ENCODE measurements around the gene OSTC. TPM values are rescaled to one million over a fixed set of nuclear protein-coding genes. Genes with fewer than 3 reads are reported as not detected.

The OSTC gene
- total and polyA plus RNA-seq, 2 of the 13 experiments (the other 11 are each of a cell fraction or from before 2014, with no cell fraction given), result 208 to 380 TPM

GRCh38 chr4:108650212-108651013 is at the start of gene OSTC (continued):
- TF ChIP-seq, protein P1, sequence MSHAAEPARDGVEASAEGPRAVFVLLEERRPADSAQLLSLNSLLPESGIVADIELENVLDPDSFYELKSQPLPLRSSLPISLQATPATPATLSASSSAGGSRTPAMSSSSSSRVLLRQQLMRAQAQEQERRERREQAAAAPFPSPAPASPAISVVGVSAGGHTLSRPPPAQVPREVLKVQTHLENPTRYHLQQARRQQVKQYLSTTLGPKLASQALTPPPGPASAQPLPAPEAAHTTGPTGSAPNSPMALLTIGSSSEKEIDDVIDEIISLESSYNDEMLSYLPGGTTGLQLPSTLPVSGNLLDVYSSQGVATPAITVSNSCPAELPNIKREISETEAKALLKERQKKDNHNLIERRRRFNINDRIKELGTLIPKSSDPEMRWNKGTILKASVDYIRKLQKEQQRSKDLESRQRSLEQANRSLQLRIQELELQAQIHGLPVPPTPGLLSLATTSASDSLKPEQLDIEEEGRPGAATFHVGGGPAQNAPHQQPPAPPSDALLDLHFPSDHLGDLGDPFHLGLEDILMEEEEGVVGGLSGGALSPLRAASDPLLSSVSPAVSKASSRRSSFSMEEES (CRISPR knock-in tag; IDR thresholded peaks at IDR 0.05), result 0 out of 2 replicates have a peak, but pooled peaks have one; percentile 28
- TF ChIP-seq, protein P2, sequence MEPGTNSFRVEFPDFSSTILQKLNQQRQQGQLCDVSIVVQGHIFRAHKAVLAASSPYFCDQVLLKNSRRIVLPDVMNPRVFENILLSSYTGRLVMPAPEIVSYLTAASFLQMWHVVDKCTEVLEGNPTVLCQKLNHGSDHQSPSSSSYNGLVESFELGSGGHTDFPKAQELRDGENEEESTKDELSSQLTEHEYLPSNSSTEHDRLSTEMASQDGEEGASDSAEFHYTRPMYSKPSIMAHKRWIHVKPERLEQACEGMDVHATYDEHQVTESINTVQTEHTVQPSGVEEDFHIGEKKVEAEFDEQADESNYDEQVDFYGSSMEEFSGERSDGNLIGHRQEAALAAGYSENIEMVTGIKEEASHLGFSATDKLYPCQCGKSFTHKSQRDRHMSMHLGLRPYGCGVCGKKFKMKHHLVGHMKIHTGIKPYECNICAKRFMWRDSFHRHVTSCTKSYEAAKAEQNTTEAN (CRISPR knock-in tag; conservative IDR thresholded peaks at IDR 0.05), result peak; percentile 82; the same call in 1 of the 2 replicates
- TF ChIP-seq ZNF234 (CRISPR knock-in tag; conservative IDR thresholded peaks at IDR 0.05) (no peak), MAF1 (CRISPR knock-in tag; IDR thresholded peaks at IDR 0.05; ENCODE audit: borderline replicate concordance) (no peak), ZNF124 (CRISPR knock-in tag; IDR thresholded peaks at IDR 0.05) (no peak), ZNF18 (CRISPR knock-in tag; IDR thresholded peaks at IDR 0.05; ENCODE audit: insufficient replicate concordance) (peak; percentile 27), ATM (IDR thresholded peaks at IDR 0.05; ENCODE audit: borderline replicate concordance) (no peak), ZSCAN21 (CRISPR knock-in tag; IDR thresholded peaks at IDR 0.05; ENCODE audit: borderline replicate concordance) (peak; percentile 48; the same call in 1 of the 2 replicates), ZNF430 (CRISPR knock-in tag; IDR thresholded peaks at IDR 0.05) (no peak), REXO4 (CRISPR knock-in tag; IDR thresholded peaks at IDR 0.05; ENCODE audit: borderline replicate concordance) (no peak), SAP130 (CRISPR knock-in tag; IDR thresholded peaks at IDR 0.05; ENCODE audit: low read depth) (peak; percentile 89), ZNF558 (CRISPR knock-in tag; IDR thresholded peaks at IDR 0.05; ENCODE audit: borderline replicate concordance) (no peak), BRD4 (CRISPR knock-in tag; IDR thresholded peaks at IDR 0.05) (peak; percentile 78), NFYB (CRISPR knock-in tag; IDR thresholded peaks at IDR 0.05) (peak; percentile 73), ZNF660 (CRISPR knock-in tag; IDR thresholded peaks at IDR 0.05; ENCODE audit: borderline replicate concordance, low read depth) (no peak), LRRFIP1 (CRISPR knock-in tag; conservative IDR thresholded peaks at IDR 0.05) (no peak), ZNF160 (CRISPR knock-in tag; IDR thresholded peaks at IDR 0.05) (0 out of 2 replicates have a peak, but pooled peaks have one; percentile 53), TGIF2 (CRISPR knock-in tag; IDR thresholded peaks at IDR 0.05) (peak; percentile 63; the same call in 1 of the 2 replicates)
- TF ChIP-seq, protein P3, sequence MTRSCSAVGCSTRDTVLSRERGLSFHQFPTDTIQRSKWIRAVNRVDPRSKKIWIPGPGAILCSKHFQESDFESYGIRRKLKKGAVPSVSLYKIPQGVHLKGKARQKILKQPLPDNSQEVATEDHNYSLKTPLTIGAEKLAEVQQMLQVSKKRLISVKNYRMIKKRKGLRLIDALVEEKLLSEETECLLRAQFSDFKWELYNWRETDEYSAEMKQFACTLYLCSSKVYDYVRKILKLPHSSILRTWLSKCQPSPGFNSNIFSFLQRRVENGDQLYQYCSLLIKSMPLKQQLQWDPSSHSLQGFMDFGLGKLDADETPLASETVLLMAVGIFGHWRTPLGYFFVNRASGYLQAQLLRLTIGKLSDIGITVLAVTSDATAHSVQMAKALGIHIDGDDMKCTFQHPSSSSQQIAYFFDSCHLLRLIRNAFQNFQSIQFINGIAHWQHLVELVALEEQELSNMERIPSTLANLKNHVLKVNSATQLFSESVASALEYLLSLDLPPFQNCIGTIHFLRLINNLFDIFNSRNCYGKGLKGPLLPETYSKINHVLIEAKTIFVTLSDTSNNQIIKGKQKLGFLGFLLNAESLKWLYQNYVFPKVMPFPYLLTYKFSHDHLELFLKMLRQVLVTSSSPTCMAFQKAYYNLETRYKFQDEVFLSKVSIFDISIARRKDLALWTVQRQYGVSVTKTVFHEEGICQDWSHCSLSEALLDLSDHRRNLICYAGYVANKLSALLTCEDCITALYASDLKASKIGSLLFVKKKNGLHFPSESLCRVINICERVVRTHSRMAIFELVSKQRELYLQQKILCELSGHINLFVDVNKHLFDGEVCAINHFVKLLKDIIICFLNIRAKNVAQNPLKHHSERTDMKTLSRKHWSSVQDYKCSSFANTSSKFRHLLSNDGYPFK (CRISPR knock-in tag; IDR thresholded peaks at IDR 0.05; ENCODE audit: borderline replicate concordance), result peak; percentile 74; the same call in 1 of the 2 replicates

Data from HepG2 (cell line).